Hepatocyte (in vitro differentiated cells): ENCODE data around the gene FLT1. TPM values are rescaled to one million over a fixed set of nuclear protein-coding genes. Genes with fewer than 3 reads are reported as not detected.

Experiments
- DNase-seq: peaks from one replicate; pipeline ENCODE4 v3.0.0-alpha.2; 2016; ENCODE audit warnings: low spot score
- H2AFZ ChIP-seq: fragments of 200-600 bp; sonication (generic); 2 replicates; pipeline ENCODE4 v1.6.0; 2016; ENCODE audit warnings: antibody characterized with exemption, mild to moderate bottlenecking
- H3K27ac ChIP-seq: fragments of 200-600 bp; sonication (generic); 2 replicates; pipeline ENCODE4 v1.5.1; 2016; ENCODE audit warnings: mild to moderate bottlenecking
- H3K27me3 ChIP-seq: fragments of 200-600 bp; sonication (generic); 2 replicates; pipeline ENCODE4 v1.6.1; 2016
- H3K36me3 ChIP-seq: fragments of 200-600 bp; sonication (generic); replicated peaks from 2 replicates; pipeline ENCODE4 v1.5.1; 2016; ENCODE audit warnings: low read depth; ENCODE audit not compliant: insufficient read depth
- H3K4me1 ChIP-seq: fragments of 200-600 bp; sonication (generic); 2 replicates; pipeline ENCODE4 v1.5.1; 2016; ENCODE audit warnings: mild to moderate bottlenecking, moderate library complexity; ENCODE audit not compliant: insufficient read depth
- H3K4me2 ChIP-seq: fragments of 200-600 bp; sonication (generic); 2 replicates; pipeline ENCODE4 v1.6.0; 2016
- H3K4me3 ChIP-seq: fragments of 200-600 bp; sonication (generic); 2 replicates; pipeline ENCODE4 v1.5.1; 2016; ENCODE audit warnings: mild to moderate bottlenecking
- H3K79me2 ChIP-seq: fragments of 200-600 bp; sonication (generic); 2 replicates; pipeline ENCODE4 v1.6.0; 2017; ENCODE audit warnings: mild to moderate bottlenecking
- H3K9me2 ChIP-seq: fragments of 200-600 bp; sonication (generic); replicated peaks from 2 replicates; pipeline ENCODE4 v1.6.0; 2017; ENCODE audit warnings: mild to moderate bottlenecking; ENCODE audit not compliant: insufficient read depth
- H3K9me3 ChIP-seq: fragments of 200-600 bp; sonication (generic); 2 replicates; pipeline ENCODE4 v1.5.1; 2016; ENCODE audit warnings: low read depth, mild to moderate bottlenecking
- H4K20me1 ChIP-seq: fragments of 200-600 bp; sonication (generic); 2 replicates; pipeline ENCODE4 v1.6.0; 2016; ENCODE audit warnings: mild to moderate bottlenecking; ENCODE audit not compliant: insufficient read depth, poor library complexity, severe bottlenecking
- CTCF ChIP-seq: fragments of 200-600 bp; sonication (generic); IDR thresholded peaks from 2 replicates; pipeline ENCODE4 v1.5.1; 2016; ENCODE audit warnings: antibody characterized with exemption, mild to moderate bottlenecking; ENCODE audit not compliant: poor library complexity
- EZH2 ChIP-seq: fragments of 200-600 bp; sonication (generic); IDR thresholded peaks from 2 replicates; pipeline ENCODE4 v1.6.1; 2016; ENCODE audit warnings: antibody characterized with exemption, mild to moderate bottlenecking, borderline replicate concordance
- EZH2phosphoT487 ChIP-seq: fragments of 200-600 bp; sonication (generic); IDR thresholded peaks from one replicate; pipeline ENCODE4 v1.6.1; 2018; ENCODE audit warnings: antibody characterized with exemption, mild to moderate bottlenecking, low read depth, moderate library complexity; ENCODE audit not compliant: unreplicated experiment, severe bottlenecking
- WGBS: methylation state at CpG from one replicate; pipeline ENCODE4 v1.1.6; 2016; ENCODE audit warnings: low lambda C conversion rate; ENCODE audit errors: missing lambda C conversion rate; 5-methylcytosine and 5-hydroxymethylcytosine counted together
- polyA plus RNA-seq: library from polyadenylated mRNA; unstranded; fragments of >200 nt; fragmentation: Nextera tagmentation; extraction: Ambion mirVana; gene quantifications from 2 replicates; pipeline ENCODE4 v1.2.1, GENCODE V29; 2016
- total RNA-seq: library from RNA; depleted of rRNA; stranded (reverse); fragments of >200 nt; gene quantifications from 2 replicates; pipeline ENCODE4 v1.2.3, GENCODE V29; 2014

Gene FLT1
- total and polyA plus RNA-seq, 2 experiments from 2014 or later: 30.4 to 40.1 TPM

GRCh38 chr13:28344163-28344562, 150.8 kb downstream of the FLT1 start:
- Histone ChIP-seq H2AFZ (no peak overlapping the region), H3K4me3 (no peak overlapping the region), H3K9me3 (no peaks in the 10 kb centered on the region), H3K9me2 (no peaks in the 10 kb centered on the region), H3K36me3 (no peaks in the 10 kb centered on the region), H4K20me1 (no peaks in the 10 kb centered on the region), H3K4me1 (peaks cover 5% of the 10 kb centered on the region), H3K79me2 (no peaks in the 10 kb centered on the region), H3K4me2 (no peak overlapping the region), H3K27me3 (no peaks in the 10 kb centered on the region), H3K27ac (no peak overlapping the region)
- WGBS: 86% methylated on average over 3 of the region's 3 CpGs
- no peak for DNase-seq
- TF ChIP-seq EZH2 (no peak), EZH2phosphoT487 (no peak)

- H3K4me3 ChIP-seq: no peak overlapping the region
- peak overlapping the region; percentile 38 for H3K4me2 ChIP-seq
- DNase-seq: no peak
- H3K36me3 ChIP-seq: no peaks in the 10 kb centered on the region
- H2AFZ ChIP-seq: no peak overlapping the region
- peaks cover 5% of the 10 kb centered on the region for H3K4me1 ChIP-seq
- H3K79me2 ChIP-seq: no peaks in the 10 kb centered on the region
- no peaks in the 10 kb centered on the region for H3K9me3 ChIP-seq
- peak overlapping the region; percentile 32 for H3K27ac ChIP-seq
- H3K27me3 ChIP-seq: no peaks in the 10 kb centered on the region
- TF ChIP-seq EZH2 (no peak), CTCF (no peak), EZH2phosphoT487 (no peak)
- H4K20me1 ChIP-seq: no peaks in the 10 kb centered on the region
- WGBS: 64% methylated on average over 2 of the region's 2 CpGs
- no peaks in the 10 kb centered on the region for H3K9me2 ChIP-seq
Observed at GRCh38 chr13:28342251-28342650, 152.7 kb downstream of the FLT1 start.

GRCh38 chr13:28340272-28340793, 154.6 kb downstream of the FLT1 start:
- Histone ChIP-seq H3K27me3 (no peaks in the 10 kb centered on the region), H3K36me3 (no peaks in the 10 kb centered on the region), H3K4me1 (peaks cover 5% of the 10 kb centered on the region), H4K20me1 (no peaks in the 10 kb centered on the region), H2AFZ (no peak overlapping the region), H3K4me3 (no peak overlapping the region), H3K9me2 (no peaks in the 10 kb centered on the region), H3K4me2 (no peak overlapping the region), H3K9me3 (no peaks in the 10 kb centered on the region), H3K27ac (no peak overlapping the region), H3K79me2 (no peaks in the 10 kb centered on the region)
- TF ChIP-seq EZH2phosphoT487 (no peak), EZH2 (no peak), CTCF (no peak)
- WGBS: 58% methylated on average over 2 of the region's 2 CpGs
- no peak for DNase-seq

GRCh38 chr13:28339419-28339818, 155.5 kb downstream of the FLT1 start:
- Histone ChIP-seq H4K20me1 (no peaks in the 10 kb centered on the region), H2AFZ (no peak overlapping the region), H3K79me2 (no peaks in the 10 kb centered on the region), H3K36me3 (no peaks in the 10 kb centered on the region), H3K4me3 (no peak overlapping the region), H3K27ac (no peak overlapping the region), H3K4me2 (no peak overlapping the region), H3K9me2 (no peaks in the 10 kb centered on the region), H3K27me3 (no peaks in the 10 kb centered on the region), H3K9me3 (no peaks in the 10 kb centered on the region), H3K4me1 (peaks cover 5% of the 10 kb centered on the region)
- TF ChIP-seq EZH2phosphoT487 (no peak), CTCF (no peak), EZH2 (no peak)
- no peak for DNase-seq
- 91% methylated on average over 2 of the region's 2 CpGs for WGBS
